Stimulated activated memory B cell treated with anti-CD40 and anti-IgM and Interleukin-4, amounts not matched to agents 10 μg/mL and 1 μg/mL and 100 μg/mL, for 72 hours (primary cell): Measurements from ENCODE around the gene RASD1.

Source experiments
- ATAC-seq: fragments of 150-1000 bp; cut with Tn5 transposase; 2 replicates; pipeline ENCODE4 v1.10.0; 2021
- H3K27ac Mint-ChIP-seq: one replicate; pipeline ENCODE4 v1.8.0; 2022; ENCODE audit warnings: mild to moderate bottlenecking, mixed read lengths
- H3K27me3 Mint-ChIP-seq: one replicate; pipeline ENCODE4 v1.8.0; 2022; ENCODE audit warnings: mixed read lengths
- H3K36me3 Mint-ChIP-seq: one replicate; pipeline ENCODE4 v1.8.0; 2022; ENCODE audit warnings: mixed read lengths
- H3K4me1 Mint-ChIP-seq: one replicate; pipeline ENCODE4 v1.8.0; 2022; ENCODE audit warnings: mixed read lengths
- H3K4me3 Mint-ChIP-seq: one replicate; pipeline ENCODE4 v1.8.0; 2022; ENCODE audit warnings: mild to moderate bottlenecking, moderate library complexity, mixed read lengths
- H3K9me3 Mint-ChIP-seq: one replicate; pipeline ENCODE4 v1.8.0; 2022; ENCODE audit warnings: mixed read lengths

The RASD1 gene

GRCh38 chr17:17533901-17534441 is 37.8 kb upstream of the RASD1 start:
- no peaks in the 10 kb centered on the region for H3K27me3 Mint-ChIP-seq
- no peaks in the 10 kb centered on the region for H3K4me1 Mint-ChIP-seq
- no peaks in the 10 kb centered on the region for H3K9me3 Mint-ChIP-seq
- no peak for ATAC-seq
- H3K27ac Mint-ChIP-seq: no peak overlapping the region
- H3K36me3 Mint-ChIP-seq: no peaks in the 10 kb centered on the region
- no peak overlapping the region for H3K4me3 Mint-ChIP-seq

DNA sequence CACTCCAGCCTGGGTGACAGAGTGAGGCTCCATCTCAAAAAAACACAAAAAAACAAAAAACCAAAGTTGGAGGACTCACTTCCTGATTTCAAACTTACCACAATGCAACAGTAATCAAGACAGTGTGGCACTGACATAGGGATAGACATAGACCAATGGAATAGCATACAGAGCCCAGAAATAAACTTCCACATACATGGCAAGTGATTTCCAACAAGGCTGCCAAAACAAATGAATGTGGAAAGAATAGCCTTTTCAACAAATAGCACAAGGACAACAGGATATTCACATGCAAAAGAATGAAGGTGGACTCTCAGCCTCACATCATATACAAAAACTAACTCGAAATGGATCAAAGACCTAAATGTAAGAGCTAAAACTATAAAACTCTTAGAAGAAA is 36.8 kb upstream of the RASD1 start:
- Mint-ChIP-seq H3K4me3 (no peak overlapping the region), H3K27ac (no peak overlapping the region)

GRCh38 chr17:17531156-17531555 is 35.0 kb upstream of the RASD1 start:
- H3K36me3 Mint-ChIP-seq: no peaks in the 10 kb centered on the region
- H3K9me3 Mint-ChIP-seq: no peaks in the 10 kb centered on the region
- no peak overlapping the region for H3K4me3 Mint-ChIP-seq
- no peak for ATAC-seq
- H3K4me1 Mint-ChIP-seq: no peaks in the 10 kb centered on the region
- H3K27me3 Mint-ChIP-seq: no peaks in the 10 kb centered on the region
- no peak overlapping the region for H3K27ac Mint-ChIP-seq

More for the DNA sequence above, 36.8 kb upstream of the RASD1 start:
- Mint-ChIP-seq H3K36me3 (no peaks in the 10 kb centered on the region), H3K9me3 (no peaks in the 10 kb centered on the region), H3K4me1 (no peaks in the 10 kb centered on the region), H3K27me3 (no peaks in the 10 kb centered on the region)
- ATAC-seq: no peak

- H3K9me3 Mint-ChIP-seq: no peaks in the 10 kb centered on the region
These were observed 32.8 kb upstream of the RASD1 start for GRCh38 chr17:17528696-17529652.

GRCh38 chr17:17527956-17528500 is 31.8 kb upstream of the RASD1 start:
- Mint-ChIP-seq H3K36me3 (no peaks in the 10 kb centered on the region), H3K4me1 (no peaks in the 10 kb centered on the region), H3K9me3 (no peaks in the 10 kb centered on the region), H3K4me3 (no peak overlapping the region), H3K27ac (no peak overlapping the region), H3K27me3 (no peaks in the 10 kb centered on the region)
- ATAC-seq: no peak

More at GRCh38 chr17:17528696-17529652, 32.8 kb upstream of the RASD1 start:
- H3K4me3 Mint-ChIP-seq: no peak overlapping the region
- ATAC-seq: no peak
- no peaks in the 10 kb centered on the region for H3K27me3 Mint-ChIP-seq
- no peaks in the 10 kb centered on the region for H3K36me3 Mint-ChIP-seq
- H3K4me1 Mint-ChIP-seq: no peaks in the 10 kb centered on the region
- H3K27ac Mint-ChIP-seq: no peak overlapping the region

GRCh38 chr17:17527534-17527933 is 31.3 kb upstream of the RASD1 start:
- H3K9me3 Mint-ChIP-seq: no peaks in the 10 kb centered on the region
- no peak overlapping the region for H3K27ac Mint-ChIP-seq
- H3K4me1 Mint-ChIP-seq: no peaks in the 10 kb centered on the region

GRCh38 chr17:17526369-17526768 is 30.2 kb upstream of the RASD1 start:
- Mint-ChIP-seq H3K27me3 (no peaks in the 10 kb centered on the region), H3K36me3 (no peaks in the 10 kb centered on the region), H3K27ac (no peak overlapping the region), H3K4me3 (no peak overlapping the region), H3K9me3 (no peaks in the 10 kb centered on the region), H3K4me1 (no peaks in the 10 kb centered on the region)
- no peak for ATAC-seq

More at GRCh38 chr17:17527534-17527933, 31.3 kb upstream of the RASD1 start:
- Mint-ChIP-seq H3K27me3 (no peaks in the 10 kb centered on the region), H3K36me3 (no peaks in the 10 kb centered on the region), H3K4me3 (no peak overlapping the region)
- ATAC-seq: no peak

DNA sequence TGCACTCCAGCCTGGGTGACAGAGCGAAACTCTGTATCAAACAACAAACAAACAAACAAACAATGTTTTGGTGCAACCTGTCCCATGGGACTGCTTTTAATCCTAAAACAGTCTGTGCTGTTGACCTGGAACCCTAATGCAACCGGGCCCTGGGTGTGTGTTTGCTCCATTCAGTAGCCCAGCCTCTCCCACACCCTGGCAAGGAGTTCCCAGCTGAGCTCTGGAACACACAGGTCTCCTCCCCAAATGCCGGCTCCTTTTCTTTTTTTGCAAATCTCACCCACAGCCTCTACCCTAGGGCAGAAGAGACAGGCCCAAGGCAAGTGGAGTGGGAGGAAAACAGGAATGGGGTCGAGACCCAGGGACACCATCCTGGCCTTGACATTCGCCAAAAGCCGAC is 29.8 kb upstream of the RASD1 start:
- no peaks in the 10 kb centered on the region for H3K9me3 Mint-ChIP-seq
- no peak for ATAC-seq
- H3K4me3 Mint-ChIP-seq: no peak overlapping the region
- H3K4me1 Mint-ChIP-seq: no peaks in the 10 kb centered on the region
- H3K27me3 Mint-ChIP-seq: no peaks in the 10 kb centered on the region
- H3K36me3 Mint-ChIP-seq: no peaks in the 10 kb centered on the region
- no peak overlapping the region for H3K27ac Mint-ChIP-seq

- no peaks in the 10 kb centered on the region for H3K36me3 Mint-ChIP-seq
- H3K9me3 Mint-ChIP-seq: no peaks in the 10 kb centered on the region
- H3K27ac Mint-ChIP-seq: no peak overlapping the region
- no peak overlapping the region for H3K4me3 Mint-ChIP-seq
- no peaks in the 10 kb centered on the region for H3K27me3 Mint-ChIP-seq
- H3K4me1 Mint-ChIP-seq: no peaks in the 10 kb centered on the region
- no peak for ATAC-seq
These were observed 29.1 kb upstream of the RASD1 start for GRCh38 chr17:17525311-17525710.

- Mint-ChIP-seq H3K4me3 (no peak overlapping the region), H3K9me3 (no peaks in the 10 kb centered on the region), H3K36me3 (peaks cover under 1% of the 10 kb centered on the region), H3K27me3 (no peaks in the 10 kb centered on the region), H3K27ac (no peak overlapping the region), H3K4me1 (no peaks in the 10 kb centered on the region)
- no peak for ATAC-seq
These were observed 27.7 kb upstream of the RASD1 start for GRCh38 chr17:17523731-17524490.

- Mint-ChIP-seq H3K9me3 (no peaks in the 10 kb centered on the region), H3K27me3 (no peaks in the 10 kb centered on the region)
- ATAC-seq: no peak
These were observed 27.0 kb upstream of the RASD1 start for GRCh38 chr17:17523001-17523730.

GRCh38 chr17:17520599-17521232 is 24.5 kb upstream of the RASD1 start:
- Mint-ChIP-seq H3K9me3 (no peaks in the 10 kb centered on the region), H3K4me1 (no peaks in the 10 kb centered on the region), H3K27ac (no peak overlapping the region), H3K4me3 (no peak overlapping the region), H3K27me3 (no peaks in the 10 kb centered on the region), H3K36me3 (peaks cover 6% of the 10 kb centered on the region)
- no peak for ATAC-seq

More at GRCh38 chr17:17523001-17523730, 27.0 kb upstream of the RASD1 start:
- Mint-ChIP-seq H3K4me3 (no peak overlapping the region), H3K36me3 (peaks cover 6% of the 10 kb centered on the region), H3K4me1 (no peaks in the 10 kb centered on the region), H3K27ac (no peak overlapping the region)

DNA sequence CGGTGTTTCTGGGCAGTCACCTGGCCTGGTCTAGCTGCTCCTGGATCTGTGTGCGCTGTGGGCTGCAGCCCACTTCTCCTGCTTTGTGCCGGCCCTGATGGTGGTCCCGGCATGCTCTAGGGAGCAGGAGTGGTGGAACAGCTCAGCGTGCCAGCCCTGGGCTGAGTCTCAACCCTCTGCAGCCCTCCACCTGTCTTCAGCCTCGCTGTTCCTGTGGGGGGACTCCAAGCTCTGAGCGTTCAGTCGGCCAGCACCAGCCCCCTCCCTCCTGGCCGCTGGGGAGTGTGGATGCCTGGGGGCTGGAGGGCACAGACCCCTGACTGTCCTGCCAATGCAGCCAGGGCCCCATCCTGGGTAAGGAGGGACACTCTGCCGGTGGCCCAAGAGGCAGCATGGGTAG is 23.7 kb upstream of the RASD1 start:
- H3K36me3 Mint-ChIP-seq: peaks cover 6% of the 10 kb centered on the region
- H3K4me1 Mint-ChIP-seq: no peaks in the 10 kb centered on the region
- no peak overlapping the region for H3K4me3 Mint-ChIP-seq
- ATAC-seq: no peak
- no peaks in the 10 kb centered on the region for H3K9me3 Mint-ChIP-seq
- no peak overlapping the region for H3K27ac Mint-ChIP-seq
- no peaks in the 10 kb centered on the region for H3K27me3 Mint-ChIP-seq

DNA sequence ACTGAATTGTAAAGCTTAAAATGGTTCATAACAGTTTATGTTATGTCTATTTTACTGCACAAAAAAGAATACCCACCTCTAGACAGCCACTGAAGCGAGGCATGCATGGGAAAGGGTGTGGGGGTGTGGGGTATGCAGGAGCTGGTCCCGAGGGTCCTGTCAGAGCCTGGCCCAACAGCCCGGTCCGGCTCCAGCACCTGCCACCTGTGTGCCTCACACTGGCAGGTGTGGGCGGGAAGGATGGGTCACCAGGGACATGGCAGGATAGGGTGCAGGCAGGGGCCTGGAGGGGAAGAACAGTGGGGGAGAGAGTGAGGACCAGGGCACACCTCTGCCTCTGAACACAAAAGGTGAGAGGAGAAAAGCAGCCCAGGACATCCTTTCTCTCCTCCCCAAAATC is 22.8 kb upstream of the RASD1 start:
- Mint-ChIP-seq H3K4me3 (no peak overlapping the region), H3K36me3 (peaks cover 6% of the 10 kb centered on the region), H3K4me1 (no peaks in the 10 kb centered on the region), H3K27ac (no peak overlapping the region), H3K27me3 (no peaks in the 10 kb centered on the region), H3K9me3 (no peaks in the 10 kb centered on the region)
- no peak for ATAC-seq
